Measurements from ENCODE around the gene SPAG16.
A peak's percentile ranks its signal among the peaks of the same experiment; 100 is the strongest.

SPAG16 gene

GRCh38 chr2:213740453-213740852 is 456.2 kb downstream of the SPAG16 start:
- Histone ChIP-seq H3K9me3 (ENCODE audit: insufficient read depth, low read length) (no peaks in the 10 kb centered on the region), H3K36me3 (ENCODE audit: low read length) (no peaks in the 10 kb centered on the region), H3F3A (ENCODE audit: insufficient read depth) (no peaks in the 10 kb centered on the region), H2AFZ (ENCODE audit: low read depth, low read length, severe bottlenecking) (no peak overlapping the region), H3K4me3 (ENCODE audit: insufficient read depth, low read length, poor library complexity, severe bottlenecking) (no peak overlapping the region), H3K27me3 (ENCODE audit: low read length) (no peaks in the 10 kb centered on the region), H3K9me2 (replicated peaks; ENCODE audit: insufficient read depth, low read length) (no peaks in the 10 kb centered on the region), H3K79me2 (ENCODE audit: insufficient read depth, low read length) (no peaks in the 10 kb centered on the region), H3K27ac (ENCODE audit: low read depth, low read length) (no peak overlapping the region), H3K9ac (ENCODE audit: low read length) (no peak overlapping the region), H3K4me2 (ENCODE audit: low read depth, low read length, poor library complexity, severe bottlenecking) (no peak overlapping the region), H4K20me1 (ENCODE audit: low read depth, low read length) (no peaks in the 10 kb centered on the region)
- TF ChIP-seq CTCF (IDR thresholded peaks at IDR 0.05; ENCODE audit: insufficient read depth, low read length, poor library complexity, severe bottlenecking) (no peak), EZH2phosphoT487 (conservative IDR thresholded peaks at IDR 0.05; ENCODE audit: low read length) (no peak)

GRCh38 chr2:213751446-213751845 is 467.2 kb downstream of the SPAG16 start:
- TF ChIP-seq EZH2phosphoT487 (conservative IDR thresholded peaks at IDR 0.05; ENCODE audit: low read length) (no peak), CTCF (IDR thresholded peaks at IDR 0.05; ENCODE audit: insufficient read depth, low read length, poor library complexity, severe bottlenecking) (no peak)
- no peak overlapping the region for H3K4me3 ChIP-seq (ENCODE audit: insufficient read depth, low read length, poor library complexity, severe bottlenecking)
- no peaks in the 10 kb centered on the region for H3K9me2 ChIP-seq (replicated peaks; ENCODE audit: insufficient read depth, low read length)
- no peaks in the 10 kb centered on the region for H4K20me1 ChIP-seq (ENCODE audit: low read depth, low read length)
- no peaks in the 10 kb centered on the region for H3F3A ChIP-seq (ENCODE audit: insufficient read depth)
- no peaks in the 10 kb centered on the region for H3K79me2 ChIP-seq (ENCODE audit: insufficient read depth, low read length)
- no peaks in the 10 kb centered on the region for H3K27me3 ChIP-seq (ENCODE audit: low read length)
- H2AFZ ChIP-seq (ENCODE audit: low read depth, low read length, severe bottlenecking): peak overlapping the region; percentile 69
- no peak overlapping the region for H3K27ac ChIP-seq (ENCODE audit: low read depth, low read length)
- H3K9ac ChIP-seq (ENCODE audit: low read length): no peak overlapping the region
- peak overlapping the region; percentile 47 for H3K4me2 ChIP-seq (ENCODE audit: low read depth, low read length, poor library complexity, severe bottlenecking)
- no peaks in the 10 kb centered on the region for H3K36me3 ChIP-seq (ENCODE audit: low read length)
- no peaks in the 10 kb centered on the region for H3K9me3 ChIP-seq (ENCODE audit: insufficient read depth, low read length)

- Histone ChIP-seq H3K36me3 (ENCODE audit: low read length) (no peaks in the 10 kb centered on the region), H3K4me3 (ENCODE audit: insufficient read depth, low read length, poor library complexity, severe bottlenecking) (no peak overlapping the region), H2AFZ (ENCODE audit: low read depth, low read length, severe bottlenecking) (peak overlapping the region; percentile 63), H3K4me2 (ENCODE audit: low read depth, low read length, poor library complexity, severe bottlenecking) (peak overlapping the region; percentile 47), H3K79me2 (ENCODE audit: insufficient read depth, low read length) (no peaks in the 10 kb centered on the region), H3K9ac (ENCODE audit: low read length) (no peak overlapping the region), H3K9me3 (ENCODE audit: insufficient read depth, low read length) (no peaks in the 10 kb centered on the region), H3F3A (ENCODE audit: insufficient read depth) (no peaks in the 10 kb centered on the region), H3K9me2 (replicated peaks; ENCODE audit: insufficient read depth, low read length) (no peaks in the 10 kb centered on the region), H4K20me1 (ENCODE audit: low read depth, low read length) (no peaks in the 10 kb centered on the region), H3K27ac (ENCODE audit: low read depth, low read length) (no peak overlapping the region), H3K27me3 (ENCODE audit: low read length) (no peaks in the 10 kb centered on the region)
- TF ChIP-seq CTCF (IDR thresholded peaks at IDR 0.05; ENCODE audit: insufficient read depth, low read length, poor library complexity, severe bottlenecking): no peak
- no peak for TF ChIP-seq EZH2phosphoT487 (conservative IDR thresholded peaks at IDR 0.05; ENCODE audit: low read length)
Measured at GRCh38 chr2:213752575-213752974, 468.3 kb downstream of the SPAG16 start.
